Measurements from ENCODE around the gene BCL6B.

The BCL6B gene

GRCh38 chr17:7023576-7024401, 939 bp downstream of the BCL6B start:
- H3K4me3 ChIP-seq = peak overlapping the region; percentile 18 to 39 (median 26)
- H3K27ac ChIP-seq = peak overlapping the region in 20 of 21 experiments; percentile 45 to 98 (median 80)

DNA sequence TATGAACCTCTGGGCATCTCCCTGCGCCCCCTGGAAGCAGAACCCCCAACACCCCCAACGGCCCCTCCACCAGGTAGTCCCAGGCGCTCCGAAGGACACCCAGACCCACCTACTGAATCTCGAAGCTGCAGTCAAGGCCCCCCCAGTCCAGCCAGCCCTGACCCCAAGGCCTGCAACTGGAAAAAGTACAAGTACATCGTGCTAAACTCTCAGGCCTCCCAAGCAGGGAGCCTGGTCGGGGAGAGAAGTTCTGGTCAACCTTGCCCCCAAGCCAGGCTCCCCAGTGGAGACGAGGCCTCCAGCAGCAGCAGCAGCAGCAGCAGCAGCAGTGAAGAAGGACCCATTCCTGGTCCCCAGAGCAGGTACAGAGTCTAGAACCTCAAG, 1.5 kb downstream of the BCL6B start:
- Histone ChIP-seq H3K27ac (peak overlapping the region in 4 of 21 experiments; percentile 3 to 30 (median 20)), H3K4me3 (peak overlapping the region in 3 of 7 experiments; percentile 2 to 29 (median 6))

DNA sequence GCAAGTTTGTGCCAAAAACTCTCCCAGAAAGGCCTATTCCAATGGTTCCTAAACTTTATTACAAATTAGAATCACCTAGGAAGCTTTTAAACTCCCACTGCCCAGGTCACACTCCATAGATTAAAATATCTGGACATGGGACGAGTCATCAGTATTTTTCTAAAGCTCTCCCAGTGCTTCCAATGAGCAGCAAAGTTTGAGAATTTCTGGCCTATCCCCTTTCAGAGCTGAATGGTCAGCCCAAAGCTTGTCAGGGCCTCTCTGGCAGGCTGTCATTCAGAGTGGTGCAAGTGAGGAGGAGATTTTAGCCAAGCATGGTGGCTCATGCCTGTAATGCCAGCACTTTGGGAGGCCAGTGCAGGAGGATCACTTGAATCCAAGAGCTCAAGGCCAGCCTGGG, 2.4 kb downstream of the BCL6B start:
- no peak overlapping the region for H3K27ac ChIP-seq
- H3K4me3 ChIP-seq = no peak overlapping the region

GRCh38 chr17:7026471-7027115, 3.7 kb downstream of the BCL6B start:
- H3K27ac ChIP-seq = peak overlapping the region in 3 of 21 experiments; percentile 4 to 50 (median 18)

GRCh38 chr17:7027335-7027734, 4.5 kb downstream of the BCL6B start:
- H3K27ac ChIP-seq = peak overlapping the region in 3 of 21 experiments; percentile 45 to 69 (median 50)
- no peak overlapping the region for H3K4me3 ChIP-seq

More at GRCh38 chr17:7026471-7027115, 3.7 kb downstream of the BCL6B start:
- no peak overlapping the region for H3K4me3 ChIP-seq

DNA sequence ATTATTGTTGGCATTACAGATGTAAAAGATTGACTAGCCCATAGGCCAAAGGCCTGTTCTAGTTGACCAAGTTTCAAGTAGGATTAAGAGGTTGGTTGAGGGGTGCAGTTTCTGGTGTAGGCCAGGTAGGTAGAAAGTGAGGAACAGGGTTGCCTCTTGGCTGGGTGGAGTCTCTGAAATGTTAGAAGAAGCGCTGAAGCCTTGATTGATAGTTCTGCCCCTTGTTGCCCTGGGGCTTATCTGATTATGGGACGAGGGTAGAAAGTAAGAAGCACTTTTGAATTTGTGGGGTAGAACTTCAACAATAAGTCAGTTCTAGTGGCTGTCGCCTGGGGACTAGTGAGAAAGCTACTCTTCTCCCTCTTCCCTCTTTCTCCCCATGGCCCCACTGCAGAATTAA, 6.2 kb downstream of the BCL6B start:
- H3K4me3 ChIP-seq = no peak overlapping the region
- peak overlapping the region in 9 of 21 experiments; percentile 8 to 73 (median 36) for H3K27ac ChIP-seq

DNA sequence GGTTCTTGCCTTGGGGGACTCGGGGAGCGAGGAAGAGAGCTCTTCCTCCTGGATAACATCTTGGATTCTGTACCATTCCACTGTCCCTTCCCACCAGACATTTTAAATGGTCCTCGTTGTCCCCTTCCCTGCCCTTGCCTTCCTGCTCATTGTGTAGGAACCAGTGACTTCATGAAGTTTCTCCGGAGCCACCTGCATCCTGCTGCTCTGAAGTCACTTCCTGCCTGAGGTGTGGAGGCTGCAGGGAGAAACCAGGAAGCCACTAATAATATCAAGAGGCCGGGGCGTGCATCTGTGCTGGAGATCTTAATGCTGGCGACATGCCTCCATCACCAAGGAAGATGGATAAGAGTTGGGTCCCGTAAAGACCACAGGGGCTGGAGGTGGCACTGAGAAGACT, 6.8 kb downstream of the BCL6B start:
- H3K27ac ChIP-seq = peak overlapping the region in 8 of 21 experiments; percentile 8 to 73 (median 42)
- no peak overlapping the region for H3K4me3 ChIP-seq

GRCh38 chr17:7034955-7035590, 12.2 kb downstream of the BCL6B start:
- peak overlapping the region; percentile 47 to 74 (median 62) for H3K4me3 ChIP-seq
- H3K27ac ChIP-seq = peak overlapping the region; percentile 25 to 97 (median 85)

DNA sequence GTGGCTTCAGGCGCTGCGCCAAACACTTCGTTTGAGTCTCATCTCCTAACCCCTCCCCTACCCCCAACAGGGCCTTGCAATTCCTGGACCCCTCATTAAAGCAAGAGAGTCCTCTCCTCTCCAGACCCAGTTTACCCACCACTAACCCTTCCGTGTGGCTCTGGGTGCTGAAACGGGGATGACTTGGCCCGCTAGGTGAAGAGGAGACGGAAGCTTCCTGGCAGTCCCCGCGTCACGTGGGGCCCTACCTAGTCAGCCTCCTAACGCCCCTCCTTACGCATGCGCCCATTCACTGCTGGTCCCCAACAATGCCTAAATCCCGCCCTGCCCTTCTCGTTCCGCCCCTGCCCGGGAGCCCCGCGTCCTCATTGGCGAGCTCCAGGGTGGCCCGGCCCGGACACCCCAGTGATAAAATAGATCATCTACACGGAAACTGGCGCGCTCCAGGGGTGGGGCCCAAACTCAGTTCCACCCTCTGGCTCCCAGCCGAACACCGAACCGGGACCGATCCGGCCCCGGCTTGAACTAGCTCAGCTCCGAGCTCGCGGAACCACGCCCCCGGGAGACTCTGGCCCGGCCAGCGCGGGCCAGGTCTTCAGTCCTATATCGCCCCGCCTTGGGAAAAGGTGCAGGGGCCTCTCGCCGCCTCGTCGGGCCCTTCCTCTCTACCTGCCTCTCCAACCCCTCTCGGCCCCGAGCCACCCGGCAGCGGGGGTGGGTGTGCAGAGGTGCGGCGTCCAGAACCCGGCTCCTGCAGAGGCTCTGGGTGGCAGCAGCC, 12.9 kb downstream of the BCL6B start, which contains the start of gene SLC16A13:
TSS of gene SLC16A13 (plus strand) at position 425 of the 778 bp plus-strand sequence. CDS start 368 bp downstream, outside the sequence.
- H3K27ac ChIP-seq = peak within 1 kb of the TSS; percentile 35 to 97 (median 85)
- peak within 1 kb of the TSS; percentile 47 to 74 (median 62) for H3K4me3 ChIP-seq

GRCh38 chr17:7038025-7038862, 15.4 kb downstream of the BCL6B start:
- Histone ChIP-seq H3K27ac (no peak overlapping the region), H3K4me3 (no peak overlapping the region)

DNA sequence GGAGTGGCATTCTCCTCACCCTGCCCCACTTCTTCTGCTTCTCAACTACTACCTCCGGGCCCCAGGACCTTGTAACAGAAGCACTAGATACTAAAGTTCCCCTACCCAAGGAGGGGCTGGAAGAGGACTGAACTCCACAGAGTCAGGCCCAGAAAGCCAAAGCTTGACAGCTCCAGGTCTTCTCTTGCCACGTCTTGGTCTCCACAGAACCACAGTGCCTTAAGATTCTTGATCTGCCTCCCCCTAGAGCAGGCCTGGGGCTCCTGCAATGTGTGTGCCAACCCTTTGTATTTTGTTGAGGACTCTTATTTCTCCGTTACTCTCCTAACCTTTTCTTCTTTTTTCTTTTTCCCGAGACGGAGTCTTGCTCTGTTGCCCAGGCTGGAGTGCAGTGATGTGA, 17.0 kb downstream of the BCL6B start:
- Histone ChIP-seq H3K4me3 (no peak overlapping the region), H3K27ac (peak overlapping the region in 1 of 21 experiments; percentile 24)

DNA sequence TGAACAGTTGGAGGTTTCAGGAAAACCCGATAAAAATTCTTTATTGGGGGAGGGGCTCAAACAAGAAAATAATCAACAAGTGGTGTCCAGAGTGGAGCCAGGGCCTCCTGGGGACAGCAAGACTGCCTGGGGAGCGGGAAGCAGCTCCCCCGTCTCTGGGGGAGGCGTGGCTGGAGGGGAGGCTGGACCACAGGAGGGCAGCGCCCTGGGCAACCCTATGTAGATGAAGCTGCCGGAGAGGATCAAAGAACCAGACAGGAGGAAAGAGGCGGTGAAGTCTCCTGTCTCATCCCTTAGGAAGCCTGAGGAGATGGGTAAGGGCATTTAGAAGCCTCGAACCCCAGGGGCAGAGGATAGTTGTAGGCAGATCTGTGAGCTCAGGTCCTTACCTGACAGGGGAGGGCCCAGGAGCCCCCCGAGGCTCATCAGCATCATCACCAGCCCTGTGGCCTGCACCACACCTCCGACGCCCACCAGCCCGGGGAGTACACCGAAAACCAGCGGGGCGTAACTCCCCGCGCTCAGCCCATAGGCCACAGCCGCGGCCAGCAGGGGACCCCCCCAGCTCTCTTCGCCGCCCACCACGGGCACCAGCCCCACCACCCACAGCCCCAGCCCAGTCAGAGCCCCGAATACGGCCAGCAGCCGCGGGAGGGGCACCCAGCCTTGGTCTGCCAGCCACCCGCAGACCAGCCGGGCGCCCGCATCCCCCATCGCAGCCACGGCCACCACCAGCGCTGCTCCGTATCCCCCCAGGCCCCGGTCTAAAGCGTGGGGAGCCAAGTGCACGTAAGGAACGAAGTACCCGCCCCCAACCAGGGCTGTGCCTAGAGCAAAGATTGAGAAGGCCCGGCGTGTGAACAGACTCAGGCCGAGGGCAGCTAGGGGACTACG, 19.0 kb downstream of the BCL6B start:
- peak overlapping the region in 6 of 7 experiments; percentile 21 to 51 (median 40) for H3K4me3 ChIP-seq
- H3K27ac ChIP-seq = peak overlapping the region in 17 of 21 experiments; percentile 15 to 85 (median 62)

DNA sequence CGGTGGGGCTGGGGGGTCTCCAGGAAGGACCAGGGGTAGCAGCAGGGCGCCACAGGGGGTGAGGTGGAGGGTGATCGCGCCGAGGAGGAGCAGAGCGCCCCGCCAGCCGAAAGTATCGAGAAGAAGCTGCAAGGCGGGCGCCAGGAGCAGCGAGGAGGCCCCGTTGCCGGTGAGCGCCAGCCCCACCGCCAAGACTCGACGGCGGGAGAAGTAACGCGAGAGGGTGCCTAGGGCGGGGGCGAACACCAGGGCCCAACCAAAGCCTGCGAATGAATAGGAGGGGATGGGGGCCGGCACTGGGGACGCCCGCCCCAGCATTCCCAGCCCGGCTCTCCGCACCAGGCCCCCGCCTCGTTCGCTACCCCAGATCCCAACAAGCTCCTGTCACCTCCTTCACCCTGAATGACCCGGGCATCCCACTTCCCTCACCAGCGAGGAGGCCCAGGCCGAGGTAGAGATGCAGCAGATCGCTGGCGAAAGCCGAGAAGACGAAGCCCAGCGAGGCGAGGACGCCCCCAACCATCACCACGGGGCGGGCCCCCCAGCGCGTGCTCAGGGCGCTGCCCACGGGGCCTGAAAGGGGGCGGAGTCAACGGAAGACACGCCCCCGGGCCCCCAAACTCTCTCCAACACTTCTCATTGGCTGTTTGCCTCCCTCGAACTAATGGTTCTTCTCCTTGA, 19.8 kb downstream of the BCL6B start:
- H3K27ac ChIP-seq = peak overlapping the region in 17 of 21 experiments; percentile 15 to 85 (median 67)
- H3K4me3 ChIP-seq = peak overlapping the region; percentile 19 to 51 (median 36)

- peak overlapping the region; percentile 19 to 51 (median 36) for H3K4me3 ChIP-seq
- peak overlapping the region in 19 of 21 experiments; percentile 12 to 85 (median 71) for H3K27ac ChIP-seq
Measured at GRCh38 chr17:7043182-7043496, 20.3 kb downstream of the BCL6B start.

GRCh38 chr17:7043497-7044198, 20.8 kb downstream of the BCL6B start, which contains the start of gene SLC16A11:
SLC16A11 (minus strand) TSS chr17:7044092; CDS start chr17:7043513, 579 bp downstream.
- peak within 1 kb of the TSS; percentile 19 to 51 (median 36) for H3K4me3 ChIP-seq
- peak within 1 kb of the TSS in 20 of 21 experiments; percentile 12 to 89 (median 70) for H3K27ac ChIP-seq

DNA sequence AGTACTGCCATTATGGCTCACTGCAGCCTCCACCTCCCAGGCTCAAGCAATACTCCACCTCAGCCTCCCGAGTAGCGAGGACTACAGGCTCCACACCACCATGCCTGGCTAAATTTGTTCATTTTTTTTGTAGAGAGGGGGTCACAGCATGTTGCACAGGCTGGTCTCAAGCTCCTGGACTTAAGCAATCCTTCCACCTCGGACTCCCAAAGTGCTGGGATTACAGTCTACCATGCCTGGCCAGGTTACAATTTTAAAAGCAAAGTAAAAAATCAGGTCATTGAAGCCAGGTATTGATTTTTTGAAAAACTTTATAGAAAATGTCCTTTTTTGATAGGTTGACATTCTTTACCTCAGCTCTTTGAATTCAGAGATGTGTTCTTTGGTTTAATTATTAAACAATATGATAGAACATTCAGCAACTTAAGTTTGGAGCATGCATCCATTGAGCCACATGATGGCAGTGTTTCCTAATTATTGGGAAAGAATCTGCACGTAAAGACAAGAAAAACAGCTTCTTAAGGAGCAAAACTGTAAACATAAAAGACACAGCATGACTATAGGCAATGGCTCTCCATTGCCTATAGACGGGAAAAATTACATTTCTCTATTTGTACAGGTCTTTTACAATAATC, 22.8 kb downstream of the BCL6B start:
- Histone ChIP-seq H3K4me3 (peak overlapping the region in 3 of 7 experiments; percentile 25 to 41 (median 29)), H3K27ac (peak overlapping the region in 15 of 21 experiments; percentile 46 to 89 (median 81))
